T-helper 1 cell treated with Interleukin-12 subunit alpha and Interleukin-12 subunit beta and Interleukin-4 antibody, amounts not matched to agents 30 μg/mL and 1 μg/mL, for 36 hours (primary cell): ENCODE measurements around the gene TMCC1.
"Not testable (repeated sequence)": the region's sequence is repeated elsewhere in the genome, so short reads cannot be mapped to it uniquely, and the experiment has no call there.

Source experiments
- H3K27ac Mint-ChIP-seq: one replicate; pipeline ENCODE4 v1.8.0; 2021; ENCODE audit warnings: mild to moderate bottlenecking, mixed read lengths
- H3K27me3 Mint-ChIP-seq: one replicate; pipeline ENCODE4 v1.8.0; 2021; ENCODE audit warnings: low read depth, mixed read lengths
- H3K36me3 Mint-ChIP-seq: one replicate; pipeline ENCODE4 v1.8.0; 2021; ENCODE audit warnings: low read depth, mixed read lengths
- H3K4me1 Mint-ChIP-seq: one replicate; pipeline ENCODE4 v1.8.0; 2021; ENCODE audit warnings: low read depth, mixed read lengths
- H3K4me3 Mint-ChIP-seq: one replicate; pipeline ENCODE4 v1.8.0; 2021; ENCODE audit warnings: mild to moderate bottlenecking, moderate library complexity, mixed read lengths
- H3K9me3 Mint-ChIP-seq: one replicate; pipeline ENCODE4 v1.8.0; 2021; ENCODE audit warnings: mixed read lengths

TMCC1 gene

GRCh38 chr3:129756871-129757270, 136.6 kb downstream of the TMCC1 start:
- no peaks in the 10 kb centered on the region for H3K27me3 Mint-ChIP-seq
- peaks cover 25% of the 10 kb centered on the region for H3K9me3 Mint-ChIP-seq
- no peak overlapping the region for H3K27ac Mint-ChIP-seq
- no peak overlapping the region for H3K4me3 Mint-ChIP-seq
- H3K36me3 Mint-ChIP-seq = peaks cover 8% of the 10 kb centered on the region
- no peaks in the 10 kb centered on the region for H3K4me1 Mint-ChIP-seq

GRCh38 chr3:129751105-129751504, 142.4 kb downstream of the TMCC1 start:
- not testable (repeated sequence) for H3K27me3 Mint-ChIP-seq, H3K4me3 Mint-ChIP-seq, H3K27ac Mint-ChIP-seq, H3K4me1 Mint-ChIP-seq, H3K36me3 Mint-ChIP-seq
- peaks cover 25% of the 10 kb centered on the region for H3K9me3 Mint-ChIP-seq

GRCh38 chr3:129749692-129750091, 143.8 kb downstream of the TMCC1 start:
- Mint-ChIP-seq H3K4me3 (no peak overlapping the region), H3K9me3 (peaks cover 25% of the 10 kb centered on the region)

GRCh38 chr3:129747992-129748391, 145.5 kb downstream of the TMCC1 start:
- no peaks in the 10 kb centered on the region for H3K27me3 Mint-ChIP-seq
- H3K36me3 Mint-ChIP-seq = peaks cover 5% of the 10 kb centered on the region
- H3K4me1 Mint-ChIP-seq = peaks cover 3% of the 10 kb centered on the region
- no peak overlapping the region for H3K27ac Mint-ChIP-seq
- peaks cover 10% of the 10 kb centered on the region for H3K9me3 Mint-ChIP-seq
- no peak overlapping the region for H3K4me3 Mint-ChIP-seq

More at GRCh38 chr3:129749692-129750091, 143.8 kb downstream of the TMCC1 start:
- Mint-ChIP-seq H3K4me1 (peaks cover 3% of the 10 kb centered on the region), H3K36me3 (peaks cover 8% of the 10 kb centered on the region), H3K27ac (no peak overlapping the region), H3K27me3 (no peaks in the 10 kb centered on the region)

GRCh38 chr3:129747136-129747535, 146.4 kb downstream of the TMCC1 start:
- H3K9me3 Mint-ChIP-seq = peaks cover 3% of the 10 kb centered on the region
- no peaks in the 10 kb centered on the region for H3K36me3 Mint-ChIP-seq
- H3K27me3 Mint-ChIP-seq = no peaks in the 10 kb centered on the region
- H3K27ac Mint-ChIP-seq = no peak overlapping the region
- H3K4me1 Mint-ChIP-seq = peaks cover 3% of the 10 kb centered on the region
- H3K4me3 Mint-ChIP-seq = no peak overlapping the region

GRCh38 chr3:129746629-129747028, 146.9 kb downstream of the TMCC1 start:
- Mint-ChIP-seq H3K27ac (no peak overlapping the region), H3K9me3 (no peaks in the 10 kb centered on the region), H3K4me1 (peaks cover 3% of the 10 kb centered on the region), H3K27me3 (no peaks in the 10 kb centered on the region), H3K4me3 (no peak overlapping the region), H3K36me3 (no peaks in the 10 kb centered on the region)

GRCh38 chr3:129745253-129745652, 148.3 kb downstream of the TMCC1 start:
- H3K27me3 Mint-ChIP-seq = no peaks in the 10 kb centered on the region
- no peak overlapping the region for H3K27ac Mint-ChIP-seq
- H3K36me3 Mint-ChIP-seq = no peaks in the 10 kb centered on the region
- H3K9me3 Mint-ChIP-seq = no peaks in the 10 kb centered on the region
- H3K4me1 Mint-ChIP-seq = peaks cover 3% of the 10 kb centered on the region
- no peak overlapping the region for H3K4me3 Mint-ChIP-seq

- H3K27ac Mint-ChIP-seq = no peak overlapping the region
- no peaks in the 10 kb centered on the region for H3K9me3 Mint-ChIP-seq
- H3K27me3 Mint-ChIP-seq = no peaks in the 10 kb centered on the region
- no peak overlapping the region for H3K4me3 Mint-ChIP-seq
- H3K36me3 Mint-ChIP-seq = no peaks in the 10 kb centered on the region
- H3K4me1 Mint-ChIP-seq = no peaks in the 10 kb centered on the region
These were observed 151.7 kb downstream of the TMCC1 start for GRCh38 chr3:129741794-129742193.

GRCh38 chr3:129740090-129740489, 153.4 kb downstream of the TMCC1 start:
- Mint-ChIP-seq H3K36me3 (no peaks in the 10 kb centered on the region), H3K9me3 (no peaks in the 10 kb centered on the region), H3K27me3 (no peaks in the 10 kb centered on the region), H3K4me1 (no peaks in the 10 kb centered on the region), H3K27ac (no peak overlapping the region), H3K4me3 (no peak overlapping the region)

GRCh38 chr3:129739634-129740033, 153.9 kb downstream of the TMCC1 start:
- no peaks in the 10 kb centered on the region for H3K9me3 Mint-ChIP-seq
- no peaks in the 10 kb centered on the region for H3K27me3 Mint-ChIP-seq
- H3K4me1 Mint-ChIP-seq = no peaks in the 10 kb centered on the region
- H3K27ac Mint-ChIP-seq = no peak overlapping the region
- no peak overlapping the region for H3K4me3 Mint-ChIP-seq
- no peaks in the 10 kb centered on the region for H3K36me3 Mint-ChIP-seq

GRCh38 chr3:129738172-129738571, 155.3 kb downstream of the TMCC1 start:
- Mint-ChIP-seq H3K4me3 (no peak overlapping the region), H3K36me3 (no peaks in the 10 kb centered on the region), H3K27ac (no peak overlapping the region), H3K4me1 (no peaks in the 10 kb centered on the region), H3K27me3 (no peaks in the 10 kb centered on the region), H3K9me3 (no peaks in the 10 kb centered on the region)

- Mint-ChIP-seq H3K27ac (no peak overlapping the region), H3K27me3 (no peaks in the 10 kb centered on the region), H3K9me3 (no peaks in the 10 kb centered on the region), H3K36me3 (no peaks in the 10 kb centered on the region), H3K4me1 (no peaks in the 10 kb centered on the region), H3K4me3 (no peak overlapping the region)
These were observed 157.4 kb downstream of the TMCC1 start for GRCh38 chr3:129736070-129736469.

- H3K27me3 Mint-ChIP-seq = no peaks in the 10 kb centered on the region
- no peak overlapping the region for H3K27ac Mint-ChIP-seq
- no peak overlapping the region for H3K4me3 Mint-ChIP-seq
- no peaks in the 10 kb centered on the region for H3K36me3 Mint-ChIP-seq
- H3K4me1 Mint-ChIP-seq = no peaks in the 10 kb centered on the region
- H3K9me3 Mint-ChIP-seq = no peaks in the 10 kb centered on the region
These were observed 157.9 kb downstream of the TMCC1 start for GRCh38 chr3:129735638-129736037.

- Mint-ChIP-seq H3K9me3 (no peaks in the 10 kb centered on the region), H3K4me1 (no peaks in the 10 kb centered on the region), H3K36me3 (no peaks in the 10 kb centered on the region), H3K27ac (no peak overlapping the region), H3K4me3 (no peak overlapping the region), H3K27me3 (no peaks in the 10 kb centered on the region)
These were observed 159.1 kb downstream of the TMCC1 start for GRCh38 chr3:129734449-129734848.

- Mint-ChIP-seq H3K4me3 (no peak overlapping the region), H3K27ac (no peak overlapping the region), H3K9me3 (no peaks in the 10 kb centered on the region), H3K27me3 (no peaks in the 10 kb centered on the region), H3K4me1 (no peaks in the 10 kb centered on the region), H3K36me3 (no peaks in the 10 kb centered on the region)
These were observed 161.2 kb downstream of the TMCC1 start for GRCh38 chr3:129732200-129732876.

GRCh38 chr3:129727707-129728106, 165.8 kb downstream of the TMCC1 start:
- Mint-ChIP-seq H3K27me3 (no peaks in the 10 kb centered on the region), H3K4me1 (no peaks in the 10 kb centered on the region), H3K9me3 (no peaks in the 10 kb centered on the region), H3K4me3 (no peak overlapping the region), H3K36me3 (no peaks in the 10 kb centered on the region), H3K27ac (no peak overlapping the region)
